ENCODE measurements around the gene CCL16. TPM values are rescaled to one million over a fixed set of nuclear protein-coding genes. Genes with fewer than 3 reads are reported as not detected.
"Not testable (repeated sequence)": the region's sequence is repeated elsewhere in the genome, so short reads cannot be mapped to it uniquely, and the experiment has no call there.

Gene CCL16
- total RNA-seq, 1 donor from 2014 or later, result not detected

- H3K27ac ChIP-seq (ENCODE audit: low read depth, low read length), result no peak overlapping the region
- no peaks in the 10 kb centered on the region for H3K4me1 ChIP-seq (ENCODE audit: control insufficient read depth in 3 of 3, insufficient read depth in 3 of 3, low read length in 3 of 3)
- H3K36me3 ChIP-seq (ENCODE audit: control insufficient read depth in 3 of 3, insufficient read depth in 3 of 3, low read length in 3 of 3), result no peaks in the 10 kb centered on the region
- H3K9ac ChIP-seq (ENCODE audit: low read depth in 1 of 3, low read length in 3 of 3), result no peak overlapping the region
- H3K4me3 ChIP-seq (ENCODE audit: low read length in 3 of 3), result no peak overlapping the region
- H3K27me3 ChIP-seq (ENCODE audit: control insufficient read depth in 3 of 3, insufficient read depth in 3 of 3, low read length in 3 of 3), result peaks cover 0 to 7% (median 5%) of the 10 kb centered on the region in 3 donors
- H3K9me3 ChIP-seq (ENCODE audit: control insufficient read depth in 3 of 3, low read length in 3 of 3), result peaks cover 0 to 3% (median 2%) of the 10 kb centered on the region in 3 donors
Measured at GRCh38 chr17:36008998-36009665, 27.8 kb upstream of the CCL16 start.

DNA sequence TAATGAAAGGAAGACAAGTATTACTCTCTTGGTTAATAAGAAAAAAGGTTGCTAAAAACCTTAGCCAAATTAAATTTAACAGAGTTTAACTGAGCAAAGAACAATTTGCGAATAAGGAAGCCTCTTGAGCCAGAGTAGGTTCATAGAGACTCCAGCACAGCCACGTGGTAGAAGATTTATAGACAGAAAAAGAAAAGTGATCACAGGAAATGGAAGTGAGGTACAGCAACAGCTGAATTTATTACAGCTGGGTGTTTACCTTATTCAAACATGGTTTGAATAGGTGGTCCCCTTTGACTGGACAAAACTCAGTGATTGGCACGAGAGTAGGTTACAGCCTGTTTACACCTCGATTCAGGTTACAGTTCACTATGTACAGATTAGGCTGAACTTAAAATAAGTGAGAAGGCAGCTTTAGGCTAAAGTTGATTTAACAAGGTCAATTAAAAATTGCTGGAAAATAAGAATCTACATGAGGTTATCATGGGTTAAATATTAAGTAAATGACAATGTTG is 23.4 kb upstream of the CCL16 start:
- no peaks in the 10 kb centered on the region for H3K4me1 ChIP-seq (ENCODE audit: control insufficient read depth in 3 of 3, insufficient read depth in 3 of 3, low read length in 3 of 3)
- no peak overlapping the region for H3K4me3 ChIP-seq (ENCODE audit: low read length in 3 of 3)
- no peaks in the 10 kb centered on the region for H3K27me3 ChIP-seq (ENCODE audit: control insufficient read depth in 3 of 3, insufficient read depth in 3 of 3, low read length in 3 of 3)
- H3K36me3 ChIP-seq (ENCODE audit: control insufficient read depth in 3 of 3, insufficient read depth in 3 of 3, low read length in 3 of 3), result no peaks in the 10 kb centered on the region
- no peak overlapping the region for H3K9ac ChIP-seq (ENCODE audit: low read depth in 1 of 3, low read length in 3 of 3)
- peaks cover 0 to 2% (median 0%) of the 10 kb centered on the region in 3 donors for H3K9me3 ChIP-seq (ENCODE audit: control insufficient read depth in 3 of 3, low read length in 3 of 3)
- no peak overlapping the region for H3K27ac ChIP-seq (ENCODE audit: low read depth, low read length)

DNA sequence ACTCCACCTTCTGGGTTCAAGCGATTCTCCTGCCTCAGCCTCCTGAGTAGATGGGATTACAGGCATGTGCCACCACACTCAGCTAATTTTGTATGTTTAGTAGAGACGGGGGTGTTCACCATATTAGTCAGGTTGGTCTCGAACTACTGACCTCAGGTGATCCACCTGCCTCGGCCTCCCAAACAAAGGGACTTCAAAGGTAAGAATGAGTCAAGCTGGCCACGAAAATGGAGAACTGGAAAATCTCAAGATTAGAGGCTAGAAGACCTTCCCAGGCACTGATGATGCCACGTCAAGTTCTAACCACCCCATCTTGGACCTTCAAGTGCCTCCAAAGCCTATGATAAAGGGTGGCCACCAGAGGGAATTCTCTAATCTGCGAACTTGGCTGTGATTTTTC is 21.3 kb upstream of the CCL16 start:
- H3K9ac ChIP-seq (ENCODE audit: low read depth in 1 of 3, low read length in 3 of 3), result no peak overlapping the region
- peaks cover 0 to 8% (median 0%) of the 10 kb centered on the region in 3 donors for H3K27me3 ChIP-seq (ENCODE audit: control insufficient read depth in 3 of 3, insufficient read depth in 3 of 3, low read length in 3 of 3)
- no peaks in the 10 kb centered on the region for H3K9me3 ChIP-seq (ENCODE audit: control insufficient read depth in 3 of 3, low read length in 3 of 3)

GRCh38 chr17:36001862-36002603 is 20.7 kb upstream of the CCL16 start:
- no peak overlapping the region for H3K9ac ChIP-seq (ENCODE audit: low read depth in 1 of 3, low read length in 3 of 3)
- H3K27ac ChIP-seq (ENCODE audit: low read depth, low read length), result no peak overlapping the region
- H3K9me3 ChIP-seq (ENCODE audit: control insufficient read depth in 3 of 3, low read length in 3 of 3), result no peaks in the 10 kb centered on the region
- no peak overlapping the region for H3K4me3 ChIP-seq (ENCODE audit: low read length in 3 of 3)
- H3K27me3 ChIP-seq (ENCODE audit: control insufficient read depth in 3 of 3, insufficient read depth in 3 of 3, low read length in 3 of 3), result peaks cover 0 to 8% (median 0%) of the 10 kb centered on the region in 3 donors
- no peaks in the 10 kb centered on the region for H3K36me3 ChIP-seq (ENCODE audit: control insufficient read depth in 3 of 3, insufficient read depth in 3 of 3, low read length in 3 of 3)
- no peaks in the 10 kb centered on the region for H3K4me1 ChIP-seq (ENCODE audit: control insufficient read depth in 3 of 3, insufficient read depth in 3 of 3, low read length in 3 of 3)

More for the DNA sequence above, 21.3 kb upstream of the CCL16 start:
- no peaks in the 10 kb centered on the region for H3K4me1 ChIP-seq (ENCODE audit: control insufficient read depth in 3 of 3, insufficient read depth in 3 of 3, low read length in 3 of 3)
- H3K36me3 ChIP-seq (ENCODE audit: control insufficient read depth in 3 of 3, insufficient read depth in 3 of 3, low read length in 3 of 3), result no peaks in the 10 kb centered on the region
- no peak overlapping the region for H3K27ac ChIP-seq (ENCODE audit: low read depth, low read length)
- no peak overlapping the region for H3K4me3 ChIP-seq (ENCODE audit: low read length in 3 of 3)

DNA sequence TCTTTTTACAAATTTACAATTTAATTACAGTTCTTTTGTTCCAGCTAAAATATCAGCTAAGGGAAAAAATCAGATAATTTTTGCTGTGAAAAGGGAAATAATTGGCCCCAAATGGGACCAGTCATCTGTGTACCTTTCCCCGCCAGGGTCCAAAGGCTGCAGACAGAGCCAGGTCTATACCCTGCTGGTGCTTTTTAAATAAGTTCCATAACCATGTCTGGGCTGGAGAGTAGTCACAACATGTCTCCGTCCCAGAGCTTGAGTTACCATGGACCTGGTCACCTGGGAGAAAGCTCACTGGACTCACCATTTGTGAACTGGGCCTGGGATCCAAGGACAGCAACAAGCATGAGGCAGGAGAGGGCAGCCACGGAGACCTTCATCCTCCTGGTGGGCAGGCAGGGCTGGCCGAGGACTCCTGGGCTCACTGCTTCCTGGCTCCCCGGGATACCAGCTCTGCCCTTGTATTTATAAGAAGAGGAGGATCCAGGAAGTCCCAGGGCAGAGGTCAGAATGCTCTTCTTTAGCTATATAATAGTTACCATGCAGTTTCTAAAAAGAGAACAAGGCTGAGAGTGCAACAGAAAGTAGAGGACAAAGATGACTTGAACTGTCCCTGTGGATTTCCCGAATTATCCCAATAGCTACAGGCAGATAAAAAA is 19.9 kb upstream of the CCL16 start, which contains the start of gene CCL15:
CCL15 (minus strand) TSS at position 444 of the 662 bp plus-strand sequence; CDS start at position 383, 61 bp downstream.
- Histone ChIP-seq H3K9ac (ENCODE audit: low read depth in 1 of 3, low read length in 3 of 3) (no peak within 1 kb of the TSS), H3K9me3 (ENCODE audit: control insufficient read depth in 3 of 3, low read length in 3 of 3) (no peaks in the 10 kb centered on the region), H3K36me3 (ENCODE audit: control insufficient read depth in 3 of 3, insufficient read depth in 3 of 3, low read length in 3 of 3) (no peaks in the 10 kb centered on the region), H3K4me3 (ENCODE audit: low read length in 3 of 3) (no peak within 1 kb of the TSS), H3K4me1 (ENCODE audit: control insufficient read depth in 3 of 3, insufficient read depth in 3 of 3, low read length in 3 of 3) (no peaks in the 10 kb centered on the region), H3K27me3 (ENCODE audit: control insufficient read depth in 3 of 3, insufficient read depth in 3 of 3, low read length in 3 of 3) (peaks cover 0 to 8% (median 0%) of the 10 kb centered on the region in 3 donors), H3K27ac (ENCODE audit: low read depth, low read length) (no peak within 1 kb of the TSS)

GRCh38 chr17:36000732-36001109 is 19.4 kb upstream of the CCL16 start:
- no peaks in the 10 kb centered on the region for H3K36me3 ChIP-seq (ENCODE audit: control insufficient read depth in 3 of 3, insufficient read depth in 3 of 3, low read length in 3 of 3)

GRCh38 chr17:35998756-35999155 is 17.5 kb upstream of the CCL16 start:
- Histone ChIP-seq H3K27ac (ENCODE audit: low read depth, low read length) (no peak overlapping the region), H3K36me3 (ENCODE audit: control insufficient read depth in 3 of 3, insufficient read depth in 3 of 3, low read length in 3 of 3) (no peaks in the 10 kb centered on the region), H3K4me1 (ENCODE audit: control insufficient read depth in 3 of 3, insufficient read depth in 3 of 3, low read length in 3 of 3) (no peaks in the 10 kb centered on the region), H3K4me3 (ENCODE audit: low read length in 3 of 3) (no peak overlapping the region), H3K9ac (ENCODE audit: low read depth in 1 of 3, low read length in 3 of 3) (no peak overlapping the region), H3K27me3 (ENCODE audit: control insufficient read depth in 3 of 3, insufficient read depth in 3 of 3, low read length in 3 of 3) (peaks cover 0 to 8% (median 0%) of the 10 kb centered on the region in 3 donors), H3K9me3 (ENCODE audit: control insufficient read depth in 3 of 3, low read length in 3 of 3) (no peaks in the 10 kb centered on the region)

More at GRCh38 chr17:36000732-36001109, 19.4 kb upstream of the CCL16 start:
- Histone ChIP-seq H3K9ac (ENCODE audit: low read depth in 1 of 3, low read length in 3 of 3) (no peak overlapping the region), H3K27me3 (ENCODE audit: control insufficient read depth in 3 of 3, insufficient read depth in 3 of 3, low read length in 3 of 3) (peaks cover 0 to 8% (median 0%) of the 10 kb centered on the region in 3 donors), H3K4me3 (ENCODE audit: low read length in 3 of 3) (no peak overlapping the region), H3K27ac (ENCODE audit: low read depth, low read length) (no peak overlapping the region), H3K4me1 (ENCODE audit: control insufficient read depth in 3 of 3, insufficient read depth in 3 of 3, low read length in 3 of 3) (no peaks in the 10 kb centered on the region), H3K9me3 (ENCODE audit: control insufficient read depth in 3 of 3, low read length in 3 of 3) (no peaks in the 10 kb centered on the region)

GRCh38 chr17:35998018-35998545 is 16.8 kb upstream of the CCL16 start:
- H3K9me3 ChIP-seq (ENCODE audit: control insufficient read depth in 3 of 3, low read length in 3 of 3), result no peaks in the 10 kb centered on the region
- H3K36me3 ChIP-seq (ENCODE audit: control insufficient read depth in 3 of 3, insufficient read depth in 3 of 3, low read length in 3 of 3), result no peaks in the 10 kb centered on the region
- H3K27me3 ChIP-seq (ENCODE audit: control insufficient read depth in 3 of 3, insufficient read depth in 3 of 3, low read length in 3 of 3), result peaks cover 0 to 8% (median 0%) of the 10 kb centered on the region in 3 donors
- H3K27ac ChIP-seq (ENCODE audit: low read depth, low read length), result no peak overlapping the region
- no peak overlapping the region for H3K9ac ChIP-seq (ENCODE audit: low read depth in 1 of 3, low read length in 3 of 3)
- H3K4me3 ChIP-seq (ENCODE audit: low read length in 3 of 3), result no peak overlapping the region
- H3K4me1 ChIP-seq (ENCODE audit: control insufficient read depth in 3 of 3, insufficient read depth in 3 of 3, low read length in 3 of 3), result no peaks in the 10 kb centered on the region

GRCh38 chr17:35995346-35995745 is 14.0 kb upstream of the CCL16 start:
- H3K27me3 ChIP-seq (ENCODE audit: control insufficient read depth in 3 of 3, insufficient read depth in 3 of 3, low read length in 3 of 3); H3K9me3 ChIP-seq (ENCODE audit: control insufficient read depth in 3 of 3, low read length in 3 of 3); H3K4me1 ChIP-seq (ENCODE audit: control insufficient read depth in 3 of 3, insufficient read depth in 3 of 3, low read length in 3 of 3); H3K36me3 ChIP-seq (ENCODE audit: control insufficient read depth in 3 of 3, insufficient read depth in 3 of 3, low read length in 3 of 3); H3K27ac ChIP-seq (ENCODE audit: low read depth, low read length); H3K9ac ChIP-seq (ENCODE audit: low read depth in 1 of 3, low read length in 3 of 3); H3K4me3 ChIP-seq (ENCODE audit: low read length in 3 of 3): not testable (repeated sequence)

Measured in skeletal muscle tissue (tissue), 4 donors.